T-helper 1 cell treated with Interleukin-12 subunit alpha and Interleukin-12 subunit beta and Interleukin-4 antibody, amounts not matched to agents 30 ng/mL and 1 ng/mL, for 36 hours (primary cell): ENCODE measurements around the gene KLHL29. TPM values are rescaled to one million over a fixed set of nuclear protein-coding genes. Genes with fewer than 3 reads are reported as not detected.

Source experiments
- intact Hi-C: fragments of 100-400 bp; cut with micrococcal nuclease; formaldehyde crosslinking; loops from one replicate; pipeline ENCODE4 v1.15.1; 2024
- total RNA-seq: library from RNA; stranded (reverse); gene quantifications from 2 replicates; pipeline ENCODE4 v1.2.3, GENCODE V29; 2022

Gene KLHL29
- total RNA-seq, 1 donor from 2014 or later = 2.2 TPM

DNA sequence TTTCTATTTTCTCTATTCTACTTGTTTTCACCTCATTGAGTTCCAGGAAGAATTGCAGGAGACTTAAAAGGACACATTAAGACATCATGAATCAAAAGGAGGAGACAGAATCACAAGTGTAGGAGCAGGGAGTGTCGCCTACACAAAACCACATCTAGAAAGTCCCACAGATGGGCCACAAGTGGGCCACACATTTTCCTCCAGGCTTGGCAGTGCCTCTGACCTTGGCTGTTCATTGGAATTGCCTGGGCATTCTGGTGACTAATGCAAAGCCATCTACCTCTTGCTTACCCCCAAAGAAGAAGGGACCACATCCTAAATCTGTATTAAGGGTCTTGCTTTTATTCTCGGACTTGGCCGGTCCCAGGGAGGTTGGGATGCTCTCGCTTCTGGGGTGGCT is 103.6 kb downstream of the KLHL29 start:
- intact Hi-C loops = loop anchor here (5.0 kb wide), 2 partner anchors 101 to 434 kb away; partner anchors contain the start of gene KLHL29

GRCh38 chr2:23489471-23490322 is 104.7 kb downstream of the KLHL29 start:
- intact Hi-C loops = loop anchor here (1.0 to 5.0 kb wide), 3 partner anchors 8 to 433 kb away; partner anchors contain the start of gene KLHL29

- intact Hi-C loops = no loop called here
Observed at GRCh38 chr2:23491591-23492336, 106.8 kb downstream of the KLHL29 start.

- intact Hi-C loops = no loop called here
Observed at GRCh38 chr2:23492337-23492675, 107.3 kb downstream of the KLHL29 start.

DNA sequence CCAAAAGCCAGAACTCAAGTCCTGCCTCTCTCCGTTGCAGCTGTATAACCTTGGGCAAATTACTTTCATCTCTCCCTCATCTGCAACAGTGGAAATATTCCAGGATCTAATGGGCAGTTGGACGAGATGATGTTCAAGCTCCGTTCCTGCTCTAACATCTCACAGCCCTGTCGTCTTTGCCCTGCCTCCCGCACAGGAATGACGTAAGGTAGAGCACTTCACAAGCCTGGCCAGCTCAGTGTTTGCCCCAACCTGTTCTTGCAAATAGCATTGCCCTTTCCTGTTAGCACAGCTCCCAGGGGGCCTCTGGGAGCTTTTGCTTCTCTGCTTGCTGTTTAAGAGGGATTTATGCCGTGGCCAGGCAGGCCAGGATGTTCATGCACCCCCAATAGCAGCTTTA is 107.9 kb downstream of the KLHL29 start:
- intact Hi-C loops = no loop called here

GRCh38 chr2:23493846-23494245 is 108.9 kb downstream of the KLHL29 start:
- intact Hi-C loops = no loop called here

DNA sequence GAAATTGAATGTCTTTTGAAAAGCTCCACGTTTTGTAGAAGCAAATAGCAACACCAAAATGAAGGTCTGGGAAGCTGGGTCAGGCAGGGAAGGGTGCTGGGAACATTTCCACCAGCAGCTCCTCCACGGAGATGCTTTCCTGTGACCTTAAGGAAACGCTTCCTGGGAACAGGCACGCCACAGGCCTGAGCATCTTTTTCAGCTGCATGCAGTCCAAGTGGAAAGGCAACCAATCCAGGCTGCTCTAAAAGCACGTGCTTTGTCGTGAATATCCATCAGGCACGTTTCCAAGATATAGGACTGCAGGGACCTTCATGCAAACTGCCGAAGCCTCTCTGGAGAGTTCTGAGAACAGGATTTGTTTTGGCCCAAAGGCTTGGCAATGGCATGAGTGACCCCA is 109.3 kb downstream of the KLHL29 start:
- intact Hi-C loops = no loop called here

GRCh38 chr2:23495661-23496114 is 110.7 kb downstream of the KLHL29 start:
- intact Hi-C loops = loop anchor here (2.0 kb wide), 1 partner anchor 37 kb away; no protein-coding TSS in a partner anchor

DNA sequence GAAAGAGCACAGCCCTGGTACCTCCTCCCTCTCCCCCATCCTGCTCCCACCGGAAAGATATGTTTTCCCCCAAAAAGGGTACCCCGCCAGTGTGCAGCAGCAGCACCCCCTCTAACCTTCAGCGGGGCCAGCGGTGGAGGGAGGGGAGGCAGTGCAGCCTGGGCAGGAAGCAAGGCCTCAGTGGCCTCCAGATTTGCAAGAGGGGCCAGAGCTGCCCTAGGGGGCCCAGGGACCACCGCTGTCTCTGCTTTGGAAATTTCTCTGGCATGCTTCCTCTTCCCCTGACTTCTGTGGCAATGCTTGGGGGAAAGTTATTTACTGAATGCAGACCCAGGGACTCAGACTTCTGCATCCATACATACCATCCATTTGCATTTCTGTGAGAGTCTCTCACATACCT is 111.5 kb downstream of the KLHL29 start:
- intact Hi-C loops = loop anchor here (2.0 kb wide), 1 partner anchor 36 kb away; no protein-coding TSS in a partner anchor

DNA sequence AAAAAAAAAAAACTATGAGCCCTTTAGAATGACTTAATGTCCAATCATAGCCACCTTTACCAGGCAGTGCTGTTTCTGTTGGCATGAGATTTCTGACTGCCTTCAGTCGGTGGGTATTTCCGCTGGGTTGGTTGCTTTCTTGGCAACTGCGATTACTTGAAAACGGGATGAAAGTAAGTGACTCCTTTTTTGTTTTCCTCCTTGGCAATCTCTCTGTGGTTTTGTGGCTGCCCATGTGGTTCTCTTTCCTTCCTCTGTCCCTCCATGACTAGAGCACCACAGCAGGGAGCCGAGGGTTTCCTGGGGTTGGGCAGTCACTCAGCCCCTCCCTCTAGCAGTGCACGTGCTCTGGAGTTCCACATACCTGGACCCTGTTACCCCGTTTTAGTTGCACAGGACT is 112.1 kb downstream of the KLHL29 start:
- intact Hi-C loops = loop anchor here (1.0 to 2.0 kb wide), 2 partner anchors 8 to 36 kb away; no protein-coding TSS in a partner anchor

GRCh38 chr2:23497536-23497935 is 112.6 kb downstream of the KLHL29 start:
- intact Hi-C loops = loop anchor here (1.0 to 2.0 kb wide), 2 partner anchors 8 to 35 kb away; no protein-coding TSS in a partner anchor

DNA sequence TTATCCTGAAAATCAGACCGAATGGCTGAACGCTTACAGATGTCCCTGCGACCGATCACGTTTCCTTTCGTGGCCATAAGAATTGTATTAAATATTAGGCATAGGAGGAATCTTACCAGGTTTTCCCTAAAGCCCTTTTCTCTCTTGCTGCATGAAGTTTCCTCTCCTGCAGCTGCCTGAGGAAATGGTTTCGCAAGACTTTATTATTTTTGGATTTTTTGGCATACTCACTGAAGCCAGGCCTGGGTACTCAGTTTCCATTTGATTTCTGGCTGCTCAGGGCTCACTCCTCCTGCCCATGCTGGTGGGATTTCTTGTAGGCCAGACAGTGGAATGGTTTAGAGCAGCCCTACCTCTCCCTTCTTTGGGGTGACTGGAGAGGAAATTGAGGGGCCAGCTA is 114.0 kb downstream of the KLHL29 start:
- intact Hi-C loops = no loop called here

DNA sequence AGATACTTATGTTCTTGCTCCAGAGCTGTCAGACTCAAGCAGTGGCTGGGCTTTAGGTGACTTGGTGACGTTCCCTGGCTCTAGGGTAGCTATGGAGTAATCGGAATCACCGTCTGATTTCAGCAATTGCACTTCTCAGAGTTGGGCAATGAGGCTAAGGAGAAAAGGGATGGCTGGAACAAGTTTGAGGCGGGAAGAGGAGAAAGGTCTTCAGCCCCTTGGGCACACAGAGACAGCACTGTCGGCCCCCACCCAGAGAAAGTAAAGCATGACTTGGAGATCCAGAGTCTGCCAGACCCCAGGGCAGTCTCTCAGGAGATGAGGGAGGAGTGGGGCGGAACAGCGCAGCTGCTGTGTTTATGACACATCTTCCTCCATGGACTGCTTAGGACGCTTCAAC is 114.5 kb downstream of the KLHL29 start:
- intact Hi-C loops = no loop called here

GRCh38 chr2:23500836-23501235 is 115.9 kb downstream of the KLHL29 start:
- intact Hi-C loops = no loop called here

DNA sequence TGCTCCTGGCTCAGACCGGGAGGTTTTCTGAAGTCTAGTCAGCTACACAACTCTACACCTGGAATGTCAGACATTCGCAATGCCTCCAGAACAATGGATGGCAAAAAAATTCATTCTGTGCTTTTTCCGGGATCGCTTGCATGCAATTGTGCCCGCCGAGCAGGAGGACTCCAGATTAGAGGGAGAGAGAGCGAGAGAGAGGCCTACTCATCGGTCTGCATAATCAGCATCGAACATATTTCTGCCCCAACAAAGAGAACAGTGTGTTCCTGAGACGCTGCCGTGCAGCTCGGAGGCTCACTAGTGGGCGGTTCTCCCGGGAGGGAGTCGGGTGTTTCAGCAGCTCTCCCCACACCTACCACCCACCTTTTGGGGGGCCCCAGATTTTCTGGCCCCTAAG is 117.1 kb downstream of the KLHL29 start:
- intact Hi-C loops = no loop called here

DNA sequence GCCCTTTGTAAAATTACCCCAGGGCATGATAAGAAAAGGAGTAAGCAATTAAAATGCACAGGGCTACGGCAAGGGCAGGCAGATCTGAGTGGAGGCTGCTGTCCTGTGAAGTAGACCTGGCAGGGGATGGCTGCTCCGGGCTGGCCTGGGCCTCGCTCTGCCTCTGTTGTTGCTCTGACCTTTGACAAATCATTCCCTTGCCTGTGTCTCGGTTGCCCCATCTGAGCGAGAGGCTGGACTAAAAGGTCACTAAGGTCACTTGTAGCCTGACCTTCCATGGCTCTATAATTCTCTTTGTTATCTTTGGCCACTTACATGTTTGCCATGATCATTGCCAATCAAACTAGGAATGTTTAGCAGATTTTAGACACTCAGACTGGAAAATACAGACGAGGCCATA is 118.1 kb downstream of the KLHL29 start:
- intact Hi-C loops = no loop called here

- intact Hi-C loops = no loop called here
Observed at GRCh38 chr2:23503682-23504081, 118.7 kb downstream of the KLHL29 start.

DNA sequence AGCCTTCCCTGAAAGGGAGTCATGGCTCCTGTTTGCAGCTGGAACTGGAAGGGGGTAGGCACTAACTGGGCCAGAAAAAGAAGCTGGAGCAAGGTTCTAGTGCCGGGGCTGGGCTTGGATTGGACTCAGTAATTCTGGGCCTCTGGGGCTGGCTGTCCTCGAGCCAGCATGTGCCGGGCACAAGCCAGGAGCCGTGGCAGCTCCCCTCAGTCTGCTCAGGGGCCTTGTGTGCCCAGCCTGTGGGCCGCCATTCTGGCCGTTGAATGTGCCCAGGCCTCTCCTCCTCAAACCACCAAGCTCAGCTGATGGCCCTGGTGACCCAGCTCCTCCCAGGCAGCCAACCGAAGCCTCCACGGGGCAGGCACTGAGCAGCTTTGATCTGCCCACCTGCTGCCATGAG is 119.6 kb downstream of the KLHL29 start:
- intact Hi-C loops = no loop called here

DNA sequence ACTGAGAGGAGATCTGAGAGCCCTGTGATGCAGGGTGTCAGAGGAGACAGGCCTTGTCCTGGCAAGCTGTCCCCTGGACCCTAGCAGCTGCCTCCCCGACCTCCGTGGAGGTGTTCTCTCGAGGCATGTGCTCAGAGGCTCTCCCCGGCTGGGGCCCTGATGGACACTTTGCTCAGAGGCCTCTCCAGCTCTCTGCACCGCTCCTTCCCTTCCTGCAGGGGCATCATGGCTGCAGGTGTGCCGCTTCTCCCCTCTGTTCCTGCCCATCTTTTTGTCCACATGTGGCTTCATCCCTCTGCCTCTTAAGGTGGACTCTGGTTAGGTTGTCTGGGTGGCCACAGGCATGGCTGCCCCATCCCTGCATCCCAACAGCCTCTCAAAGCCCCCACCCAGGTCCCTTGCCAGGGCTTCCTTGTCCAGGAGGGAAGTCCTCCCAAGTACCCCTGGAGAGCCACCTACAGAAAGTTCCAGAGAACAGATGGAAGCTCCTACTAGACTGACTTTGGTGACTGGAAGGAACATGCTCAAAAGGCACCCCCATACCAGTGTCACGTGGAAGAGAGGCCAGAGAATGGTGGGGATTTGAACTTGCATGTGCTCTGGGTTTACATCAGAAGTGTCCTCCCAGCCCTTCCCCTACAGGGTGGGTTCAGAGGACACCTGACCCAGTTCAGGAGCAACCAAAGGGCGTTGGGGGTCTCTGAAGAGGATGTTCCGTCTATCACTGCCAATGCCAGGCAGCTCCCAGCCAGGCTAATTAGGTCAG is 120.4 kb downstream of the KLHL29 start:
- intact Hi-C loops = no loop called here

GRCh38 chr2:23505984-23506380 is 121.0 kb downstream of the KLHL29 start:
- intact Hi-C loops = no loop called here

DNA sequence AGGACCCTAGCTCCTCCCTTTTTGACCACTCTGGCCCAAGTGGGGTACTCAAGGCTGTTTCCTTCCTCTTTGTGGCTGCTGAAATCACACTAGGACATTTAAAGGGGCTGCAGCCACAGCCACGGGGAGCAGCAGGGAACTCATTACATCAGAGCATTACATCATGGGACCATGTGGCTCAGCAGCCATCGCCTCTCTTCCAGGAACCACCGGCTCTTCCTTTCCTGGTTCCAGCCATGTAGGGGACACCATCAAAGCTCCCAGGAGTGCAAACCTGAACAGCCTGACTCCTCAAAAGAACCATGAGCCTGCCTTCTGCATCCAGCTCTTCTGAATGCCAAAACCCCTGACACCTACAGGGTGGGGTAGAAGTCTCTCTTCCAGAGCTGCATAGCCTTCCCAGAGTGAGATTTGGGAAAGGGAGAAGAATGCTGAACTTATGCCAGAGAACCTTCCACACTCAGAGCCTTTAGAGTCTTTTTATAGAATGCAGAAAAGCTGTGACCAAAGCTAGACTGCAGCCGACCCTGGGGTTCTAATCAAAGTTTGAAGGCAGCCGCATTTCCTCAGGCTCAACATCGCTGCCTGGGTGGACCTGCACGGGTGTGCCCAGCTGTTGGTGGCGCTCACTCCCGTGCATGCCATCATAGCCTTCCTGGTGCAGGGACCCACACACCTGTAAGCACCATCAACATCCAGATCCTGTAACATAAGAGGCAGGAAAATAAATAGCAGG is 121.7 kb downstream of the KLHL29 start:
- intact Hi-C loops = no loop called here
